Activated T-cell treated with anti-CD3 and anti-CD28 coated beads, Interleukin-2, amount 50 U/mL, for 72 hours (primary cell): Measurements from ENCODE around the gene SIDT1. TPM values are rescaled to one million over a fixed set of nuclear protein-coding genes. Genes with fewer than 3 reads are reported as not detected.

Source experiments
- ATAC-seq, 2 donors: fragments of 150-1000 bp; cut with Tn5 transposase; replicated peaks in 1 of 2; 2 replicates each; pipeline ENCODE4 v1.10.0; 2021; ENCODE audit warnings: moderate library complexity in 2 of 2, mild to moderate bottlenecking in 1 of 2
- DNase-seq, 2 donors: peaks; one replicate each; pipeline ENCODE4 v3.0.0; 2021 to 2022; ENCODE audit warnings: mixed read lengths in 1 of 2
- H3K27ac Mint-ChIP-seq: one replicate; pipeline ENCODE4 v1.8.0; 2022; ENCODE audit warnings: mild to moderate bottlenecking, moderate library complexity, mixed read lengths
- H3K27me3 Mint-ChIP-seq: one replicate; pipeline ENCODE4 v1.8.0; 2022; ENCODE audit warnings: low read depth, mixed read lengths
- H3K36me3 Mint-ChIP-seq, 2 donors: one replicate each; pipeline ENCODE4 v1.8.0; 2022; ENCODE audit warnings: mixed read lengths in 2 of 2, mild to moderate bottlenecking in 1 of 2; ENCODE audit not compliant: insufficient read depth in 2 of 2
- H3K4me1 Mint-ChIP-seq: one replicate; pipeline ENCODE4 v1.8.0; 2022; ENCODE audit warnings: low read depth, mixed read lengths
- H3K4me3 Mint-ChIP-seq, 2 donors: one replicate each; pipeline ENCODE4 v1.8.0; 2022; ENCODE audit warnings: mild to moderate bottlenecking in 2 of 2, mixed read lengths in 2 of 2, moderate library complexity in 2 of 2
- H3K9me3 Mint-ChIP-seq, 2 donors: one replicate each; pipeline ENCODE4 v1.8.0; 2022; ENCODE audit warnings: mixed read lengths in 2 of 2
- total RNA-seq, 2 donors: library from RNA; stranded (reverse); gene quantifications; one replicate each; pipeline ENCODE4 v1.2.3, GENCODE V29; 2022

SIDT1 gene
- total RNA-seq, 2 donors from 2014 or later = 21.3 to 28.9 TPM

- Mint-ChIP-seq H3K4me1 (no peaks in the 10 kb centered on the region), H3K4me3 (no peak overlapping the region), H3K36me3 (peaks cover 18 to 27% of the 10 kb centered on the region in 2 donors), H3K27ac (no peak overlapping the region), H3K27me3 (no peaks in the 10 kb centered on the region), H3K9me3 (no peaks in the 10 kb centered on the region)
- ATAC-seq (no peak), DNase-seq (no peak)
Measured at GRCh38 chr3:113660458-113660857, 128.1 kb downstream of the SIDT1 start.

- no peaks in the 10 kb centered on the region for H3K9me3 Mint-ChIP-seq
- no peaks in the 10 kb centered on the region for H3K4me1 Mint-ChIP-seq
- DNase-seq (no peak), ATAC-seq (no peak)
- no peaks in the 10 kb centered on the region for H3K27me3 Mint-ChIP-seq
- H3K36me3 Mint-ChIP-seq = peaks cover 18 to 27% of the 10 kb centered on the region in 2 donors
- no peak overlapping the region for H3K27ac Mint-ChIP-seq
- no peak overlapping the region for H3K4me3 Mint-ChIP-seq
Measured at GRCh38 chr3:113660896-113661295, 128.5 kb downstream of the SIDT1 start.

GRCh38 chr3:113662824-113663223 is 130.5 kb downstream of the SIDT1 start:
- Mint-ChIP-seq H3K27ac (no peak overlapping the region), H3K4me3 (no peak overlapping the region), H3K4me1 (peaks cover 4% of the 10 kb centered on the region), H3K9me3 (no peaks in the 10 kb centered on the region), H3K27me3 (no peaks in the 10 kb centered on the region), H3K36me3 (peaks cover 13 to 21% of the 10 kb centered on the region in 2 donors)
- no peak for ATAC-seq
- DNase-seq = no peak

- no peak overlapping the region for H3K27ac Mint-ChIP-seq
Measured at GRCh38 chr3:113663324-113663750, 131.0 kb downstream of the SIDT1 start.

GRCh38 chr3:113663761-113664160 is 131.4 kb downstream of the SIDT1 start:
- H3K4me3 Mint-ChIP-seq = no peak overlapping the region
- peaks cover 11% of the 10 kb centered on the region for H3K4me1 Mint-ChIP-seq
- no peak for DNase-seq
- no peak for ATAC-seq
- peaks cover 10 to 21% of the 10 kb centered on the region in 2 donors for H3K36me3 Mint-ChIP-seq
- H3K9me3 Mint-ChIP-seq = no peaks in the 10 kb centered on the region
- H3K27ac Mint-ChIP-seq = no peak overlapping the region
- H3K27me3 Mint-ChIP-seq = no peaks in the 10 kb centered on the region

More at GRCh38 chr3:113663324-113663750, 131.0 kb downstream of the SIDT1 start:
- Mint-ChIP-seq H3K36me3 (peaks cover 10 to 21% of the 10 kb centered on the region in 2 donors), H3K4me3 (no peak overlapping the region), H3K4me1 (peaks cover 10% of the 10 kb centered on the region), H3K27me3 (no peaks in the 10 kb centered on the region), H3K9me3 (no peaks in the 10 kb centered on the region)
- no peak for DNase-seq
- no peak for ATAC-seq

GRCh38 chr3:113664523-113665094 is 132.3 kb downstream of the SIDT1 start:
- no peaks in the 10 kb centered on the region for H3K27me3 Mint-ChIP-seq
- H3K36me3 Mint-ChIP-seq = peaks cover 6 to 16% of the 10 kb centered on the region in 2 donors
- no peak overlapping the region for H3K27ac Mint-ChIP-seq
- no peak overlapping the region for H3K4me3 Mint-ChIP-seq
- DNase-seq (no peak), ATAC-seq (no peak)
- H3K4me1 Mint-ChIP-seq = peaks cover 11% of the 10 kb centered on the region
- H3K9me3 Mint-ChIP-seq = no peaks in the 10 kb centered on the region

- peak overlapping the region; percentile 18 for H3K27ac Mint-ChIP-seq
- H3K4me3 Mint-ChIP-seq = no peak overlapping the region
- DNase-seq (no peak), ATAC-seq (no peak)
- no peaks in the 10 kb centered on the region for H3K27me3 Mint-ChIP-seq
- peaks cover 2 to 3% of the 10 kb centered on the region in 2 donors for H3K36me3 Mint-ChIP-seq
- peaks cover 11% of the 10 kb centered on the region for H3K4me1 Mint-ChIP-seq
- no peaks in the 10 kb centered on the region for H3K9me3 Mint-ChIP-seq
Measured at GRCh38 chr3:113668015-113668414, 135.7 kb downstream of the SIDT1 start.

DNA sequence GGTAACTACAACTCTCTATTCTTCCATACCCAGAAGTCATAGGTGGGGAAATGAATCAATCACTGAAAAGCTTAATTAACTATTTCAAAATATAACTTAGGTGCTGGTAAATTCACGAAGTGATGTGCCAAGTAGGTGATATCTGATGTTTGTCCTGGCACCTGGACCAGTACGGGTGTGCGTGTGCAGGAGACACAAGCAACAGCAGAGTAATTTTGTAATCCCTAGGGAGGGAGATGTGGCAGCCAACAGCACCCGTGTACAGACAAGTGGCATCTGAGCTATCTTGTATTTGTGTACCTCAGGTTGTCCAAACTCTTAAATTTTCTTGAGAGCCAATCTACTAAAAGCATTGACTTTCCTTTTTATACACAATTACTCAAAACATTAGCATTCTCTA is 141.2 kb downstream of the SIDT1 start:
- no peak overlapping the region for H3K4me3 Mint-ChIP-seq
- no peak overlapping the region for H3K27ac Mint-ChIP-seq
- H3K27me3 Mint-ChIP-seq = no peaks in the 10 kb centered on the region
- ATAC-seq (no peak), DNase-seq (no peak)
- H3K9me3 Mint-ChIP-seq = peaks cover 0 to 2% of the 10 kb centered on the region in 2 donors
- H3K36me3 Mint-ChIP-seq = peaks cover 3 to 6% of the 10 kb centered on the region in 2 donors
- peaks cover 11% of the 10 kb centered on the region for H3K4me1 Mint-ChIP-seq

GRCh38 chr3:113676261-113676660 is 143.9 kb downstream of the SIDT1 start:
- no peaks in the 10 kb centered on the region for H3K27me3 Mint-ChIP-seq
- H3K27ac Mint-ChIP-seq = no peak overlapping the region
- H3K4me3 Mint-ChIP-seq = no peak overlapping the region
- H3K9me3 Mint-ChIP-seq = peaks cover 0 to 2% of the 10 kb centered on the region in 2 donors
- no peak for ATAC-seq
- H3K4me1 Mint-ChIP-seq = peaks cover 11% of the 10 kb centered on the region
- no peak for DNase-seq
- peaks cover 3 to 6% of the 10 kb centered on the region in 2 donors for H3K36me3 Mint-ChIP-seq

- H3K27ac Mint-ChIP-seq = no peak overlapping the region
Measured at GRCh38 chr3:113677737-113678136, 145.4 kb downstream of the SIDT1 start.

GRCh38 chr3:113678773-113679172 is 146.4 kb downstream of the SIDT1 start:
- Mint-ChIP-seq H3K4me1 (peaks cover 11% of the 10 kb centered on the region), H3K4me3 (no peak overlapping the region), H3K27ac (no peak overlapping the region), H3K27me3 (no peaks in the 10 kb centered on the region), H3K36me3 (peaks cover 3 to 9% of the 10 kb centered on the region in 2 donors), H3K9me3 (peaks cover 0 to 2% of the 10 kb centered on the region in 2 donors)
- no peak for DNase-seq
- no peak for ATAC-seq

More at GRCh38 chr3:113677737-113678136, 145.4 kb downstream of the SIDT1 start:
- Mint-ChIP-seq H3K9me3 (peaks cover 0 to 2% of the 10 kb centered on the region in 2 donors), H3K4me3 (no peak overlapping the region), H3K36me3 (peaks cover 3 to 6% of the 10 kb centered on the region in 2 donors), H3K4me1 (peaks cover 11% of the 10 kb centered on the region), H3K27me3 (no peaks in the 10 kb centered on the region)
- ATAC-seq (no peak), DNase-seq (no peak)

Other genes starting within 250 kb of the SIDT1 start
- 1 to 10 TPM; 3.4 to 5.0 TPM for gene CFAP44, start 91.1 kb upstream of the SIDT1 start, total RNA-seq
- 10 to 100 TPM; 15.1 to 21.6 TPM for gene SPICE1, start 17.4 kb upstream of the SIDT1 start, total RNA-seq
- 10 to 100 TPM; 16.8 to 18.2 TPM for gene USF3, start 164.1 kb downstream of the SIDT1 start, total RNA-seq
- 100 to 1,000 TPM in 1 of 2 donors, 10 to 100 TPM in 1; 90.5 to 105 TPM for gene NAA50, start 213.7 kb downstream of the SIDT1 start, total RNA-seq
- gene ATP6V1A, start 214.5 kb downstream of the SIDT1 start, total RNA-seq = 10 to 100 TPM; 30.7 to 31.3 TPM